Retina (tissue), 1 donor: Measurements from ENCODE around the gene RPL39.
"Not testable (repeated sequence)": the region's sequence is repeated elsewhere in the genome, so short reads cannot be mapped to it uniquely, and the experiment has no call there.

Experiments
- DNase-seq: peaks from one replicate; pipeline ENCODE4 v3.0.0-alpha.2; 2016

Gene RPL39

DNA sequence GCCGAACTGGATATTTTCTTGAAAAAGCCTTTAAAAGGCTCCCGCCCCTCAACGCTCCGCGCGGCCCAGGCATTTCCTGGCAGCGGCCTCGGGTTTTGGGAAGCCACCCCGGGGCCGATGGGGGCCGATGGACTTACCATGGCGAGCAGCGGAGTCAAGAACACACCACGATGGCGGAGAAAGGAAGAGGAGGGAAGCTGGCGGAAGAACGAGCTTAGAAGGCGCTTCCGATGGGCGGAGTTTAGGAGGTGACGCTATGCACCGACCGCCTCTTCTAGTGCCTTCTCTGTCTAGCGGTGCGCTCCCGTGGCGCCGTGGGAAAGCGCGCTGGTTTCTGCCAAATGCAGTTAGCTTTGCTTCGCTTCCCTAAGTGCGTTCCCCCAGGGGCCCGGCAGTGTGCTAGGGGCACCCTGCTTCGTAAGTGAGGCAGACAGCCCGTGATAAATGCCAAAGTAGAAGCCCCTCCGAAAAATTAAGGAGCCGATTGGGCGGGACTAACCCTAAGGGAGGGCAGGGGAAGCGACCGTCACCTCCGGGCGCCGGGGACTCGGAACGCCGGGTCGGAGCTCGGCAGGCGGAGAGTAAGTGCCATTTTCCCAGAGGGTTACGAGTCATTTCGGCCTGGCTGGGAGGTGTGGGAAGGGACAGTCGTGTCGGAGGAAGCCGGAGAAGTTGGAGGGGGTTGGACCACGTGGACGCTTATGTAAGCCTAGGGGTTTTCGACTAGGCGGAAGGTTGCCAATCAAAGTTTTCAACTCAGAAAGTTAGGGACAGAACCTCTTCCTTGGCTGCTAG lies at the start of gene RPL39:
Gene RPL39, minus strand, starts transcription at position 194 of the 795 bp plus-strand sequence. Its CDS starts 54 bp downstream, at position 140.
- DNase-seq = peak; percentile 94

DNA sequence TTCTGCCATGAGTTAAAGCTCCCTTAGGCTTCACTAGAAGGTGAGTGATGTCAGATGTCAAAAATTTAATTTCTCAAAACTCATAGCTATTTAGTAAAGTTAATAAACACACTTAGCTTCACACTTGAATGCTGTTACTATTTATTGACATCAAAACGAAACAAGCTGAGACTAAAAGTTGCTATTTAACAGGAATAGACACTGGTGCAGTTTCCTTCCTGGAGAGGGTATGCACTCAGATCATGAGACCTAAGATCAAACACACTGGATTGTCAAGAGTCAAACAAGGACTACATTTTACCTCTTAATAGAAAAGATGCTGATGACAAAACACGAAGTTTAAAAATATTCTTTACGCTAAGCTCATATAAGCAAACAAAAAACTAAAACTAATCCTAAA lies 42.5 kb upstream of the RPL39 start:
- no peak for DNase-seq

DNA sequence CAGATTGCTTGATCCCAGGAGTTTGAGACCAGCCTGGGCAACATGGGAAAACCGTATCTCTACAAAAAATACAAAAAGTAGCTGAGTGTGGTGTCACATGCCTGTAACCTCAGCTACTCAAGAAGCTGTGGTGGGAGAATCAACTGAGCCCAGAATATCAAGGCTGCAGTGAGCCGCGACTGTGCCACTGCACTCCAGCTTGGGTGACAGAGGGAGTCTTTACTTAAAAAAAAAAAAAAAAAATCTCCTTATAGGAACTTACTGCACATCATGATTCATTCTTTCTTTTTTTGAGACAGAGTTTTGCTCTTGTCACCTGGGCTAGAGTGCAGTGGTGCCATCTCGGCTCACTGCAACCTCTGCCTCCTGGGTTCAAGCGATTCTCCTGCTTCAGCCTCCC lies 37.0 kb upstream of the RPL39 start:
- DNase-seq = no peak

DNA sequence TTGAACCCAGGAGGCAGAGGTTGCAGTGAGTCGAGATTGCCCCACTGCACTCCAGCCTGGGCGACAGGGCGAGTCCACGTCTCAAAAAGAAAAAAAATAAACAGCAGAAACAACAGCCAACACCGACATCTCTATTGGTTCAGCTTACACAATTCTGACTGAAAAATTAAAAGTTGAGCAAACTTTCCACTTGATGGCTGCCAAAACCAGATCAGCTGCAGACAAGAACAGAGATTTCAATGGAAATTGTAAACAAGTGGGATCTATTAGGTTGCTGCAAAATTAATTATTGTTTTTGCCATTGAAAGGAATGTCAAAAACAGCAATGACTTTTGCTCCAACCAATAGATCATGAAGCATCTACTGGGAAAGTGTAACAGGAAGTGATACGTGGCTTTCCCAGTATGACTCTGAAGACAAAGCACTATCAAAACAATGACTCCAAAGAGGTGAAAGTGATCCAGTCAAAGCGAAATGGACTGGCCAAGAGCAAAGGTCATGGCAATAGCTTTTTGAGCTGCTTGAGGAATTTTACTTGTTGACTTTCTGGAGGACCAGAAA lies 35.0 kb upstream of the RPL39 start:
- DNase-seq = no peak

DNA sequence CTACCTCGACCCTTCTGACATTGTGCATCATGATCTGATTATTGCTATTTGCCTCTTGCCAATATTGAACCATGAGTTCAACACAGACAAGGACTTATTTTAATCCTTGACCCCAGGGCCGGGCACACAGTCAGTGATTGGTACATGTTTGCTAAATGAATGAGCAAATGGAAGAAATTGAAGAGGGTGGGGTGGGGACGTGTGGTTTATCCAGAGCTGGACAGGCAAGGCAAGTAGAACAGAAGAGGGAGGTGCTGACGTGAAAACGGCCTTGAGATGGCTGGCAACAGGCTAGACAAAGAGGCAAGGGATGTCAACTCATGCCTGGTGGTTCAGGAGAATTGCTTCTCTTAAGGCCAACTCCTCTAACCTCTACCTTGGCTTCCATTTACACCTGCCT lies 32.8 kb upstream of the RPL39 start:
- DNase-seq = not testable (repeated sequence)

DNA sequence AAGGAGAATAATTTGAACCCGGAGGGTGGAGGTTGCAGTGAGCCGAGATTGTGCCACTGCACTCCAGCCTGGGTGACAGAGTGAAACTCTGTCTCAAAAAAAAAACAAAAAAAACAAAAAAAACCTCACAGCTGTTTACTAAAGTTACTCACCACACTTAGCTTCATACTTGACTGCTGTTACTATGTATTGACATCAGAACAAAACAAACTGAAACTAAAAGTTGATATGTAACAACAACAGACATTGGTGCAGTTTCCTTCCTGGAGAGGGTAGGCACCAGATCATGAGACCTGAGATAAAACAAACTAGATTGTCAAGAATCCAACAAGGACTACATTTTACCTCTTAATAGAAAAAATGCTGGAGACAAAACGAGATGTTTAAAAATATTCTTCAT lies 30.3 kb upstream of the RPL39 start:
- DNase-seq = not testable (repeated sequence)

DNA sequence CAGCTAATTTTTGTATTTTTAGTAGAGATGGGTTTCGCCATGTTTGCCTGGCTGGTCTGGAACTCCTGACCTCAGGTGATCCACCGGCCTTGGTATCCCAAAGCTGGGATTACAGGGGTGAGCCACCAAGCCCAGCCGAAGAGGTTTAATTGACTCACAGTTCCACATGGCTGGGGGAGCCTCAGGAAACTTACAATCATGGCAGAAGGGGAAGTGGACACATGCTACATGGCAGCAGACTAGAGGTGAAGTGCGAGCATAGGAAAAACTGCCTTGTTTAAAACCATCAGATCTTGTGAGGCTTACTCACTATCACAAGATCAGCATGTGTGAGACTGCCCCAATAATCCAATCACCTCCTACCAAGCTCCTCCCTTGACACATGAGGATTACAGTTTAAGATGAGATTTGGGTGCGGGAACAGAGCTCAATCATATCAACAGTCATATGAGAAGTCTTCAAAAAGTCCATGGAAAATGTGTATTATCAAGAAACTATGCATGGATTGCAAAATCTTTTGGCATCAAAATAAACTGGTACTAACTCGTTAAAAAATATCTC lies 25.8 kb upstream of the RPL39 start:
- no peak for DNase-seq

DNA sequence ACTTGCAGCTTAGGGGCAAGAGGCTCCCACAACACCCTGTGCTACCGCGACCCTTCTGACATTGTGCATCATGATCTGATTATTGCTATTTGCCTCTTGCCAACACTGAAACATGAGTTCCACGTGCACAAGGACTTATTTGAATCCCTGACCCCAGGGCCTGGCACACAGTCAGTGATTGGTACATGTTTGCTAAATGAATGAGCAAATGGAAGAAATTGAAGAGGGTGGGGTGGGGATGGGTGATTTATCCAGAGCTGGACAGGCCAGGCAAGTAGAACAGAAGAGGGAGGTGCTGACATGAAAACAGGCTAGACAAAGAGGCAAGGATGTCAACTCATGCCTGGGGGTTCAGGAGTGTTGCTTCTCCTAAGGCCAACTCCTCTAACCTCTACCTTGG lies 24.9 kb upstream of the RPL39 start:
- DNase-seq = no peak

DNA sequence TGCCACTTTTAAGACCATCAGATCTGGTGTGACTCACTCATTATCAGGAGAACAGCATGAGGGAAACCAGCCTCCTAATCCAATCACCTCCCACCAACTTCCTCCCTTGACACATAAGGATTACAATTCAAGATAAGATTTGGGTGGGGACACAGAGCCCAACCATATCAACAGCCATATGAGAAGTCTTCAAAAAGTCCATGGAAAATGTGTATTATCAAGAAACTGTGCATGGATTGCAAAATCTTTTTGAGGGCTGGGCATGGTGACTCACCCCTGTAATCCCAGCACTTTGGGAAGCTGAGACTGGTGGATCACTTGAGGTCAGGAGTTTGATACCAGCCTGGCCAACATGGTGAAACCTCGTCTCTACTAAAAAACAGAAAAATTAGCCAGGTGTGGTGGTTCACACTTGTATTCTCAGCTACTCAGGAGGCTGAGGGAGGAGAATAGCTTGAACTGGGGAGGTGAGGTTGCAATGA lies 17.8 kb upstream of the RPL39 start:
- DNase-seq = no peak

DNA sequence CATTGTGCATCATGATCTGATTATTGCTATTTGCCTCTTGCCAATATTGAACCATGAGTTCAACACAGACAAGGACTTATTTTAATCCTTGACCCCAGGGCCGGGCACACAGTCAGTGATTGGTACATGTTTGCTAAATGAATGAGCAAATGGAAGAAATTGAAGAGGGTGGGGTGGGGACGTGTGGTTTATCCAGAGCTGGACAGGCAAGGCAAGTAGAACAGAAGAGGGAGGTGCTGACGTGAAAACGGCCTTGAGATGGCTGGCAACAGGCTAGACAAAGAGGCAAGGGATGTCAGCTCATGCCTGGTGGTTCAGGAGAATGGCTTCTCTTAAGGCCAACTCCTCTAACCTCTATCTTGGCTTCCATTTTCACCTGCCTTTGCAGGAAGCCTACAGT lies 17.0 kb upstream of the RPL39 start:
- not testable (repeated sequence) for DNase-seq

DNA sequence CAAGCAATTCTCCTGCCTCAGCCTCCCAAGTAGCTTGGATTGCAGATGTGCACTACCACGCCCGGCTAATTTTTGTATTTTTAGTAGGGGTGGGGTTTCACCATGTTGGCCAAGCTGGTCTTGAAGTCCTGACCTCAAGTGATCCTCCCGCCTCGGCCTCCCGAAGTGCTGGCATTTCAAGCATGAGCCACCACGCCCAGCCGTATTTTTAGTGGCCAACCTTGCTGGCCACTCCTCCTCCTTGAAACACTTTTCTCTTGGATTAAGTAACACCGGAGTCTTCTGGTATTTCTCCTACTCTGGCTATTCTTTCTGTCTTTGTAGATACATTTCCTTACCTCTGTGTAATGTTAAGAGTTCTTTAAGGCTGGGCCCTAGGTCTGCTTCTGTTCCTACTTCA lies 11.1 kb upstream of the RPL39 start:
- no peak for DNase-seq

DNA sequence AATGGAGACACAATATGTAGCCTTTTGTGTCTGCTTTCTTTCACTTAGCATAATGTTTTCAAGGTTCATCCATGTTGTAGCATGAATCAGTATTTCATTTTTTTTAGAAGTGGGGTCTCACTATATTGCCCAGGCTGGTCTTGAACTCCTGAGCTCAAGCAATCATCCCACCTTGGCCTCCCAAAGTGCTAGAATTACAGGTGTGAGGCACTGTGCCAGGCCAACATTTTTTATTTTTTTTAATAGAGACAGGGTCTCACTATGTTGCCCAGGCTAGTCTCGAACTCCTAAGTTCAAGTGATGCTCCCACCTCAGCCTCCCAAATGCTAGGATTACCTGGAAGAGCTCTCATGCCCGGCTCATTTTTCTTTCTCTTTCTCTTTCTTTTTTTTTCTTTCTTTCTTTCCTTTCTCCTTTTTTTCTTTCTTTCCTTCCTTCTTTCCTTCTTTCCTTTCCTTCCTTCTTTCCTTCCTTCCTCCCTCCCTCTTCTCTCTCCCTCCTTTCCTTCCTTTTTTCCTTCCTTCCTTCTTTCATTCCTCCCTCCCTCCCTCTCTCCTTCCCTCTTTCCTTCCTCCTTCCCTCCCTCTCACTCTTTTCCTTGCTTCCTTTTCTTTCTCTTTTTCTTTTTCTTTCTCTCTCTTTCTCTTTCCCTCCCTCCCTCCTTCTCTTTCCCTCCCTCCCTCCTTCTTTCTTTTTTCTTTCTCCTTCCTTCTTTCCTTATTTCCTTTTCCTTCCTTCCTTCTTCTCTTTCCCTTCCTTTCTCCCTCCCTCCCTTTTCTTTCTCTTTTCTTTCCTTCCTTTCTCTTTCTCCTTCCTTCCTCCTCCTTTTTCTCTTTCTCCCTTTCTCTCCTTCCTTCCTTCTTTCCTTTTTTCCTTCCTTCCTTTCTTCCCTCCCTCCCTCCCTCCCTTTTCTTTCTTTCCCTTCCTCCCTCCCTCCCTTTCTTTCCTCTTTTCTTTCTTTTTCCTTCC lies 10.1 kb upstream of the RPL39 start:
- no peak for DNase-seq

DNA sequence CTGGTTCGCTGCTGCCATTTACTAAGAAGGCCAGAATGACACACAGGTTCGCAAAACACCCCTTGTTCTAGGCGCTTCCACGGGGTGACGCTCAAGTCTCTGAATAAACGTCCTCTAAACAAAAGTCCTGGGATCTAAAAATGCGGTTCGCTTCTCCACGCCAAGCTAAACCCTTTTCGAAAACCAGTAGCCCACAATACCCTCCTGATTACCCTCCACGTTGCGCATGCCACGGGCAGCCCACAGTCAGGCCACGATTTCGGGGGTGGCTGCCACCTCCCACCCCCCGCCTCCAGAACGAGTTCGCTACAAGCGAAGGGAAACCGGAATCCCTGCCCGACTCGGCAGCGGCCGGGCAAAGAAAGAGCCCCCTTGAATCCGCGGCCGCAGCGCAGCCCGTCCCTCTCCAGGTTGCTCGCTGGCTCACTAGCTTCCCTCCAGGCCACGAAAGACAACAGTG lies 423 bp downstream of the RPL39 start:
- no peak for DNase-seq

DNA sequence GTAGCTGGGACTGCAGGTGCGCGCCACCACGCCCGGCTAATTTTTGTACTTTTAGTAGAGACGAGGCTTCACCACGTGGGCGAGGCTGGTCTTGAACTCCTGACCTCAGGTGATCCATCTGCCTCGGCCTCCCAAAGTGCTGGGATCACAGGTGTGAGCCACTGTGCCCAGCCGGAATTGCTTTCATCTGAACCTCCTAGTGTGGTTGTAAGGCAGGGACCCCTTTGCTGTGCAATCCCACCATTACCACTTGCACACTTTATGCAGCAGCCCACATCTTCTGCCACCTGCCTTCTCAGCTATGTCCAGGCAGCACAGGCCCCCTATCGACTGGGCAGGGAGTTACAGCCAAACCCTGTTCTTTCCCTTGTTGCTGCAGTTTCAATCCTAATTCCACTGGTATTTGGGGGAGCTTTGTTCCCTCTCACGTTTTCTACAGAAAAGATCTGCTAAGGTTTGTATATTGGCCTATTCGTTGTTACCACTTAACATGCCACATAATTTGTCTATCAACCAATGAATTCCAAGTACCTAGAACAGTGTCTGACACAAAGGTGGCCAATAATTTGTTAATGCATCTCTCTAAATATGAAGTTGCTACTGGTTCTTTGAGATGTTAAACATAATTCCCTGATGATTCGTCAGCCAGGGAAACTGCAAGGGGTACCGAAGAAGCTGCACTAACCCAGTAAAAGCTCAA lies 6.5 kb downstream of the RPL39 start:
- DNase-seq = no peak

DNA sequence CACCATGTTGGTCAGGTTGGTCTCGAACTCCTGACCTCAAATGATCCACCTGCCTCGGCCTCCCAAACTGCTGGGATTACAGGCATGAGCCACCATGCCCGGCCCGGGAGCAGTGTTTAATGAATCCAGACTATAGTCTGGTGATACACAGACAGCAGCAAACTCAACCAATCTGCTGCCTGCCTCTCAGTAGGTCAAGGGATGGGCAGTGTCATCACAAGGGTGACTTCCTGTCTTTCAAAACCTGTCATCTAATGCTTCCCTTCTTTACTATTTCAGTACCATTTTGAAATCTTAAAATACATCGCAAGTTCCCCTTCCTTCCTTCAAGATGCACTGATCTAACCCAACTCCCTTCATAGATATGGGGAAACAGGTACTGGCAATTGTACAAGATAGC lies 8.4 kb downstream of the RPL39 start:
- DNase-seq = no peak

DNA sequence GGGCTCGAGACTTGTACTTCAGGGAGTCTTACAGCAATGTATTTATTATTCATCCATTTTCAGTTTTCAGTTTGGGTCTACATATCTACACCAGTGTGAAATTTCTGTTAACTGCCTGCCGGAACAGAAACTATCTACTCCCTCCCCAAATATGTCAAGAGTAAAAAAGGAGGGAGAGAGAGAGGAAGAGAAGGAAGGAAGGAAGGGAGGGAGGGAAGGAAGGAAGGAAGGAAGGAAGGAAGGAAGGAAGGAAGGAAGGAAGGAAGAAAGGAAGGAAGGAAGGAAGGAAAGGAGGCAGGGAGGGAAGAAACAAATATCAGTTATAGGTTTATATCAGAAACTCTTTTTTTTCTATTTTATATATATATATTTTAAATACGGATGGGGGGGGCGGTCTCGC lies 12.6 kb downstream of the RPL39 start:
- DNase-seq = no peak

DNA sequence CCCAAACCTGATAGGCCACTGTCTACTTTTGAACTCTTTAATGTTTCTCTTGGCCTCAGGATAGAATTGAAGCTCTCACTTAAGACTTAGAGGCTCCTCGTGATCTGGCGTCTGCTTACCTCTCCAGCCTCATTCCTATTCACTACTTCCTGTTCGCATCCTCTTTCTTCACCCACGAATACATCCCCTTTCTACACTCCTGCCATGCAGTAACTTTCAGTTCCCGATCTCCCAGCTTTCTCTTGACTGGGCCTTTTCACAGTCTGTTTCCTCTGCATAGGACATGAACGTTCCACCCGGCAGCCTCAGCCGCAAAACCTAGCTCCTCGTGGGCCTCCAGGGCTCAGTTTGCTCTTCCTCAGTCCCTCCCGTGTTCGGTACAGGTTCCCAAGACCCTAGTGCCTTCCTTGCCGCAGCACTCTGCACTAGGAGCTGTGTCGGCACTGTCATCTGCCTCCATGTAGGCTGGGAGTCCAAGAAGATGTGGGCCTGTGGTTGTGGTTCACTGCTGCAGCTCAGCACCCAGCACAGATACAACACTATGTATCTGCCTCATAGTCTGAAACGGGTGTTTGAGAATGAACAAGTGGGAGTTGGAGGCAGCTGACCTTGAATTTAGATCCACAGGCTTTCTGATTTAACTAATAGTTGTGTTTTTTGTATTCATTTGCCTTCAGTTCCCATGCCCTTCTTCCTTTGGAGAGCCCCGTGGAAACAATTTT lies 15.8 kb downstream of the RPL39 start:
- no peak for DNase-seq

DNA sequence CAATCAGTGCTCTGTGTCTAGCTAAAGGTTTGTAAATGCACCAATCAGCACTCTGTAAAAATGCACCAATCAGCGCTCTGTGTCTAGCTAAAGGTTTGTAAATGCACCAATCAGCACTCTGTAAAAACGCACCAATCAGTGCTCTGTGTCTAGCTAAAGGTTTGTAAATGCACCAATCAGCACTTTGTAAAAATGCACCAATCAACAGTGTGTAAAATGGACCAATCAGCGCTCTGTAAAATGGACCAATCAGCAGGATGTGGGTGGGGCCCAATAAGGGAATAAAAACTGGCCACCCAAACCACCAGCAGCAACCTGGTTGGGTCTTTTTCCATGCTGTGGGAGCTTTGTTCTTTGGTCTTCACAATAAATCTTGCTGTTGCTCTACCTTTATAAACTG lies 22.0 kb downstream of the RPL39 start:
- DNase-seq = not testable (repeated sequence)

DNA sequence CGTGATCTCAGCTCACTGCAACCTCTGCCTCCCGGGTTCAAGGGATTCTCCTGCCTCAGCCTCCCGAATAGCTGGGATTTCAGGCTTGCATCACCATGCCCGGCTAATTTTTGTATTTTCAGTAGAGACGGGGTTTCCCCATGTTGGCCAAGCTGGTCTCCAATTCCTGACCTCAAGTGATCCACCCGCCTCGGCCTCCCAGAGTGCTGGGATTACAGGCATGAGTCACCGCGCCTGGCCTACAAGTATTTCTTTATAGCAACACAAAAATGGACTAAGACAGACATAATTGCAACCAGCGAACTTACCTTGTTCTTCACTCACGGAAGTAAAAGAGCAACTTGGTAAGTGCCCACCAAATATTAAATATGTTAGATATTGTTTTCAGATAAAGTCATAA lies 23.0 kb downstream of the RPL39 start:
- DNase-seq = not testable (repeated sequence)

DNA sequence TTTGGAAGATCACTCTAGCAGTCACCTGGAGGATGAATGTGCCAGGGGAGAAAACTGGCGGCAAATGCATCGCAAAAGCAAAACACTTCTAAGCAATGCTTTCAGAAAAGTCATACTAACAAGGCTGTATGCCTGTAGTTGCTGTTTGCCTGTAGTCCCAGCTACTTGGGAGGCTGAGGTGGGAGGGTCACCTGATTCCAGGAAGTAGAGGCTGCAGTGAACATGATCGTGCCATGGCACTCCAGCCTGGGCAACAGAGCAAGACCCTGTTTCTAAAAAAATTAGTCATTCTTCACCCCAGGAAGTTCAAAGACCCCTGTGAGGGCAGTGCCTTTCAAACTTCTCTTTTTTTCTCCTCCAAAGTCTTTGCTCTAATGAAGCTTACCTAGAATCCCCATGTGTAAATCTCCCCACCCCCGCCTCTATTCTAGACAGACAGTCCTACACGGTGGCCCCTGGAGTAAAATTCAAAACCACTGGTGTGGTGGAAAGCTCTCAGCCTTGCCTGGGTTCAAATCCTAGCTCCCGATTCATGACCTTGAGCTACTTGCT lies 27.5 kb downstream of the RPL39 start:
- DNase-seq = no peak

DNA sequence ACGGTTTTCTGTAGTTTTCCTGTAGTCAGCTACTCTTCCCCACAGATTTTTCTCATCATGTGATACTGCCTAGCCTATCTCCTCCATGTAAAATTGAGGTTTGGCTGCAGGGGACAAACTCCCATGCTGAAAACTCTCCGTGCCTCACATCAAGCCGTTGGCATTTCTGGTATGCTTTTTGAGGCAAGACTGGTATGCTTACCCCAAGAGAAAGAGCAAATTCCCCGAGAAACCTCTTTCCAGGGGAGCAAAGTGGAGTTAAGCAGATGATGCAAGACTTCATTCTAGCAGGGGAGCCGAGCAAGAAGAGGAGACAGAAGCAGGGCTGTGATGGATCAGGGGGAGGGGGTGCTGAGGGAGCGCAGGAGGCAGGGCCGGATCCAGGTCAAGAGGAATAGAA lies 28.2 kb downstream of the RPL39 start:
- DNase-seq = no peak
